NCI-H748 (cell line): ENCODE measurements around the gene AARSD1.
"Not testable (repeated sequence)": the region's sequence is repeated elsewhere in the genome, so short reads cannot be mapped to it uniquely, and the experiment has no call there.

Experiments used
- DNase-seq: peaks from one replicate; lab custom pipeline; 2025; ENCODE audit not compliant: unreplicated experiment; lab: John Stamatoyannopoulos, UW

AARSD1 gene

DNA sequence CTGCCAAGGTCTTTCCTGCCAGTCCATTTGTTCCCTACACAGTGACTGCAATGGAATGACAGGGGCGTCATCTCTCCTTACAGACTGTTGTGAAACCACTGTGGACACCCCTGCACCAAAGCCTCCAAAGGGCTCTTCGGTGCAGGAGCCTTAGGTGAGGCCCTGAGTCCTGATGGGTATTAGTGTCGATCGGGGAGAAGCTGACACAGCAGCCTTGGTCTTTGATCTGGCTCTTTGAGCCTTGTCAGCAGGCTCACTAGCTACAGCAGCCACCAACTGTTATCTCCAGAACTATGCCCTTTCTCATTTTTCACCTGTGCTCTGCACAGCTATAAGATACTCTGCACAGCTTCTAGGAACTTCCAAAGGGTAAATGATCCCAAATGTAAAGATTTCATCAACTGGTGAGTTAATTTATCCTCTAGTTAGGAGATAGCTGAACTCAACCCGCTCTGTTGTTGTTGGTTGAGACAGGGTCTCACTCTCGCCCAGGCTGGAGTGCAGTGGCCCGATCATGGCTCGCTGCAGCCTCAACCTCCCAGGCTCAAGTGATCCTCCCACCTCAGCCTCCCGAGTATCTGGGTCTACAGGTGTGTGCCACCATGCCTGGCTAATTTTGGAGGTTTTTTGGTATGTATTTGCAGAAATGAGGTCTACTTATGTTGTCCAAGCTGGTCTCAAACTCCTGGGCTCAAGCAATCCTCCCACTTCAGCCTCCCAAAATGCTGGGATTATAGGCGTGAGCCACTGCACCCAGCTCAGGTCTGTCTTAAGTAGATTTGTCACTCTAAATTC lies 44.0 kb downstream of the AARSD1 start:
- DNase-seq, result no peak

DNA sequence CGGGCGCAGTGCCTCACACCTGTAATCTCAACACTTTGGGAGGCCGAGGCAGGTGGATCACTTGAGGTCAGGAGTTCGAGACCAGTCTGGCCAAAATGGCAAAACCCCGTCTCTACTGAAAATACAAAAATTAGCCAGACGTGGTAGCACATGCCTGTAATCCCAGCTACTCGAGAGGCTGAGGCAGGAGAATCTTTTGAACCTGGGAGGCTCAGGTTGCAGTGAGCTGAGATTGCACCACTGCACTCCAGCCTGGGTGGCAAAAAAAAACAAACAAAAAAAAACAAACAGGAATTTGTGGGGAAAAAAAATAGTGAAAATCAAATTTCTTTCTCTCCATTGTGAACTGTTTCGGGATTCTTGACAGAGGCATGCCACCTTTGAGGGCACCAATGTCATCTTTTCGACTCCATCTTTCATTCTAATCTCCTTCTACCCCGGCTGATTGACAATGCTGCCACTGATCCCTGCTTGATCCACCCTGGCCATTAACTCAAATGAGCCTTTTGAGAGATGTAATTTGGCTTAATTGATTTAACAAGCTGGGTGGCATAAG lies 44.7 kb downstream of the AARSD1 start:
- DNase-seq, result peak; percentile 73

DNA sequence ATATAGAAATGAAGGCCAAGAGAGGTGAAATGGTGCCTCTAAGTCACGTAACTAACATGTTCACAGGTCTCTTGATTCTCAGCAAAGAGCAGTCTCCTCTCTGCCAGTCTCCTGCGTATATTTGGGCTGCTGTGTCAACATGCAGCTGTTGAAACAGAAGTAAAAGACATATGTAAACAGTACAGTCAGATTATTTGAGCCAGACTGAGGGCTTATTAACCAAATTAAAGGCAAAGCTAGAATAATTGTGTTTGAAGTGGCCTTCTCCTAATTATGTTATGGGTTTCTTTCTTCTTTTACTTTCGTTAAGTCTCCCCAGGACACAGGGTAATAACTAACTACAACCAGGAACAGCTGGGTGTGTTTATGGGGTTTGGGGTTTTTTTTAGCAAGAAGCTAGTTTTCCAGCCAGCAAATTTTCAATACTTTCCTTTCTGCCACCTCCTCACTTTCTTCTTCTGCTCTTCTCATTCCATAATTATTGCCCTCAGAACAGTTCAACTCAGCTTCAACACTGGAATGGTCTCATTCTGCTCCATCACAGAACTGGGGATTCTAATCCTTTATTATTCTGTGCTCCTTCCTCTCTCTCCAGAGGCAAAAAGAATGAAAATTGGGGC lies 45.2 kb downstream of the AARSD1 start:
- peak; percentile 96 for DNase-seq

DNA sequence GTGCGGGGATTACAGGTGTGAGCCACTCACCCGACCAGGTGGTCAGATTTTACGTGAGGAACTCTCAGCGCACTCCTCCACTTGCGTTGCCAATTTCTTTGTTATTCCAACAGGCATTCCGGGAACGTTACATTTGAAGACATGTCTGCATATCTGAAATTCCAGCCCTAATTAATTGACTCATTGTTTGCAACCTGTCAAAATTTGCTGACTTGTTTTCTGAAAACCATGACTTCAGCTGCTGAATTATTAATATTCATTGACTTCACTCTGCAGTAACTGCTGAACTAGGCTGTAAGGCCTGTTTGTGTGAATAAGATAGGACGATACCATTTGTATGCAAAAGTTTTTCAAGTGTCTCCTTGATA lies 47.0 kb downstream of the AARSD1 start:
- DNase-seq, result no peak

DNA sequence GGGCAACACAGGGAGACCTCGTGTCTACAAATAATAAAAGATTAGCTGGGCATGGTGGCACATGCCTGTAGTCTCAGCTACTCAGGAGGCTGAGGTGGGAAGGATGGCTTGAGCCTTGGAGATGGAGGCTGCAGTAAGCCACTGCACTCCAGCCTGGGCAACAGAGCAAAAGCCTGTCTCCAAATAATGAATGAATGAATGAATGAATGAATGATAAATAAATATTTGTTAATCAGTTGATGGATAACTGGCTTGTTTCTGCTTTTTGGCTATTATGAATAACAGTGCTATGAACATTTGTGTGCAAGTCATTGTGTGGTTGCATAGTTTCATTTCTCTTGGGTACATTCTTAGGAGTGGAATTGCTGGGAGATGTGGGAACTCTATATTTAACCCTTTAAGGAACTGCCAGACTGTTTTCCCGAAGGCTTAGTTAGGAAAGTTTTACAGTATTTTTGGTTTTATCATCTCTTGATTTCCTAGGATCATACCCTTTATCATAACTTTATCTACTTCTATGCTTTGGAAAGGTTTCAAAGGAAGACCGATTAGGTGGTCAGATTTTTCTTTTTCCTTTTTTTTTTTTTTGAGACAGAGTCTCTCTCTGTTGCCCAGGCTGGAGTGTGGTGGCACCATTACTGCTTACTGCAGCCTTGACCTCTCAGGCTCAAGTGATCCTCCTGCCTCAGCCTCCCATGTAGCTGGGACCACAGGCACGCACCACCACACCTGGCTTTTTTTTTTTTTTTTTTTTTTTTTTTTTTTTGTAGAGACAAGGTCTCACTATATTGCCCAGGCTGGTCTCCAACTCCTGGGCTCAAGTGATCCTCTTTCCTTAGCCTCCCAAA lies 47.6 kb downstream of the AARSD1 start:
- not testable (repeated sequence) for DNase-seq

DNA sequence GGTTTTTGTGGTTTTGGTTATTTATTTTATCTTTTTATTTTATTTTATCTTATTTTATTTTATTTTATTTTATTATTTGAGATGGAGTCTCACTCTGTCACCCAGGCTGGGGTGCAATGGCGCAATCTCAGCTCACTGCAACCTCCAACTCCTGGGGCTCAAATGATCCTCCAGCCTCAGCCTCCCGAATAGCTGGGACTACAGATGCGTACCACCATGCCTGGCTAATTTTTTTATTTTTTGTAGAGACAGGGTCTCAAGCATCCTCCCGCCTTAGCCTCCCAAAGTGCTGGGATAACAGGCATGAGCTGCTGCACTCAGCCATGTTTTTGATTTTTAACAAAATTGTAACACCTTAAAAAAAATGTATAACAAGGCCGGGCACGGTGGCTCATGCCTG lies 49.0 kb downstream of the AARSD1 start:
- DNase-seq, result not testable (repeated sequence)

DNA sequence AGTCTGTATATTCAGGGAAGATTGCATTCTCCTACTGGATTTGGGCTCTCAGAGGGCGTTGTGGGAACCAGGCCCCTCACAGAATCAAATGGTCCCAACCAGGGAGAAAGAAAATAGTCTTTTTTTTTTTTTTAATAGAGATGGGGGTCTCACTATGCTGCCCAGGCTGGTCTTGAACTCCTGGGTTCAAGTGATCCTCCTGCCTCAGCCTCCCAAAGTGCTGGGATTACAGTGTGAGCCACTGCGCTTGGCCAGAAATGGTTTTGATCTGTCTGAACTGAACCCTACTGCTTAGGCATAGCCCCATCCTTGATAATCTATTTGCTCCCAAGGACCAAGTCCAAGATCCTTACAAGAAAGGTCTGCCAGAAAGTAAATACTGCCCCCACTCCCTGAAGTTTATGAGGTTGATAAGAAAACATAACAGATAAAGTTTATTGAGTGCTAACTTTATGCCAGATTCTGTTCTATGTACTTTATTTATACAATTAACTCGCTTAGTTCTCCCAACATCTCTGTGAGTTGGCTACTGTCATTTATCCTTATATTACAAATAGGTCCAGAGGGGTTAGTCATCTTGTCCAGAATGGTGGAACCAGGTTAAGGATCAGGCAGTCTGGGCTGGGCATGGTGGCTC lies 50.2 kb downstream of the AARSD1 start:
- no peak for DNase-seq

DNA sequence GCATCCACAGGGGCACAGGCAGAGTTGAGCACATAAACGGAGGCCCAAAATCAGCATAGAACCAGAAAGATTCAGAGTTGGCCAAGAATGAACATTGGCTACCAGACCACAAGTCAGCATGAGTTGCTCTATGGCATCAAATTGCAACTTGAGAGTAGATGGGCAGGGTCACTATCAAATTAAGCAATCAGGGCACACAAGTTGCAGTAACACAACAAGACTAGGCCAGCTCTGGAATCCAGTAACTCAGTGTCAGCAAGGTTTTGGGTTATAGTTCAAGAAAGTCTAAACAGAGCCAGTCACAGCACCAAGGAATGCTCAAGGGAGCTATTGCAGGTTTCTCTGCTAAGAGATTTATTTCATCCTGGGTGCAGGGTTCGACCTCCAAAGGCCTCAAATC lies 50.7 kb downstream of the AARSD1 start:
- DNase-seq, result no peak

DNA sequence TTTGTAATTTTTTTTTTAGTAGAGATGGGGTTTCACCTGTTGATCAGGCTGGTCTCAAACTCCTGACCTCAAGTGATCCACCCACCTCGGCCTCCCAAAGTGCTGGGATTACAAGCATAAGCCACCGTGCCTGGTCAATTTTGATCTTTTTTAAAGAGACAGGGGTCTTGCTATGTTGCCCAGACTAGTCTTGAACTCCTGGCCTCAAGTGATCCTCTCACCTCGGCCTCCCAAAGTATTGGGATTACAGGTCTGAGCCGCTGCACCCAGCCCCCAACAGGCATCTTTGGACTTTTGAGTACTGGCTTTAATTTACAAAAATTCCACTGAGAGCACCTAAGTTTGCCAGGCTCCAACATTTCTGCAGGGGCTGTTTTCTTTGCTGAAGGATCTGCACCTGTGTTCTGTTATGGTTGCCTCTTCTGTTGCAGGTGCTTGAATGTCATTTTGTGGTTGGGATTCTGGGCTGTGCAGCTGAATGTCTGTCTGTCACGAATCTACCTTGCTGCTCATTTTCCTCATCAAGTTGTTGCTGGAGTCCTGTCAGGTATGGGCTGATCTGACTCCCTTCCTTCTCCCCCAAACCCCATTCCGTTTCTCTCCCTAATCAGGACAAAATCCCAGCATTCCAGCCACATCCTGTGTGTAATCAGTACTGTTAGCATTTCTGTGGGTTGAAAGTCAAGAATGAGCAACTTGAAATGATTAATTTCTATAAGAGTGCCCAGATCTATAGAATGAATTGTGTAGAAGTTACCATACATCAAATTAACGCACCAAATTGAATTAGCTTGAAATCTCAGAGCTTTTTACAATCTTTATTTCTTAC lies 55.2 kb downstream of the AARSD1 start:
- no peak for DNase-seq

DNA sequence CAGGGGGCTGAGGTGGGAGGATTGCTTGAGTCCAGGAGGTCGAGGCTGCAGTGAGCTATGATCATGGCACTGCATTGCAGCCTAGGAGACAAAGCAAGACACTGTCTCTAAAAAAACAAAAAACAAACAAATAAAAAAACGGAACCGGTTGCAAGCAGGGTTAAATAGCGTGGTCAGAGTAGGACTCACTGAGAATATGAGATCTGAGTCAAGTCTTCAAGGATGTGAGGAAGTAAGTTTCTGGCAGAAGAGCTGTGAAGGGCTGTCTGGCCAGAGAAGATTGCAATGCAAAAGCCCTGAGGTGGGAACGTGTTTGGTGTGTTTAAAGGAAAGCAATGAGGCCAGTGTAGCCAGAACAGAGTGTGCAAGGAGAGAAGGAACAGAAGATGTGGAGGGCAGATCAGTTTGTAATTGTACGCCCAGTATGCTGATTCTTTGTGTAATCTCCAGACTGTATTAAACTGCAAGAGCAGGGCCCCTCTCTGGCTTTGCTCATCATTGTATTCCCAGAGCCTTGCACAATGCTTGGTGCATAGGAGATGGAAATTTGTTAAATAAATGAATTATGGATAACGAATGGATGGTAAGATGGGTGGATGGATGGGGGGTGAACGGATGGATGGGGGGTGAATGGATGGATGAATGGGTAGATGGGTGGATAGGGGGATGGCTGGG lies 57.3 kb downstream of the AARSD1 start:
- no peak for DNase-seq

DNA sequence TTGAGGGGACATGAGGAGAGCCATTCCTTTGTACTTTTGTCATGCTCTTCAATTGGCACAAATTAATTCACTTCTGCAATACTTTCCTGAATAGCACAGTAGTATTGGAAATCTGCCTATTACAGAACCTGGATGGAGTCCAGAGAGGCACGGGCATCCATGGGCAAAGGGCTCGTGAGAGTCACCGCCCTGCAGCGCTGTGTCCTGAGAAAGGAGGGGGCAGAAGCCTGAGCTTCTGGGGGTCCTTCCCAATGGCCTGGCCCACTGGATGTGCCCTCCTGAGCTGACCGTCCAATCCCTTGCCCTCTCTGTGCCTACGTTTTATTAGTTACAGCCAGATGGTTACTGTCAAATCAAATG lies 60.2 kb downstream of the AARSD1 start:
- no peak for DNase-seq

DNA sequence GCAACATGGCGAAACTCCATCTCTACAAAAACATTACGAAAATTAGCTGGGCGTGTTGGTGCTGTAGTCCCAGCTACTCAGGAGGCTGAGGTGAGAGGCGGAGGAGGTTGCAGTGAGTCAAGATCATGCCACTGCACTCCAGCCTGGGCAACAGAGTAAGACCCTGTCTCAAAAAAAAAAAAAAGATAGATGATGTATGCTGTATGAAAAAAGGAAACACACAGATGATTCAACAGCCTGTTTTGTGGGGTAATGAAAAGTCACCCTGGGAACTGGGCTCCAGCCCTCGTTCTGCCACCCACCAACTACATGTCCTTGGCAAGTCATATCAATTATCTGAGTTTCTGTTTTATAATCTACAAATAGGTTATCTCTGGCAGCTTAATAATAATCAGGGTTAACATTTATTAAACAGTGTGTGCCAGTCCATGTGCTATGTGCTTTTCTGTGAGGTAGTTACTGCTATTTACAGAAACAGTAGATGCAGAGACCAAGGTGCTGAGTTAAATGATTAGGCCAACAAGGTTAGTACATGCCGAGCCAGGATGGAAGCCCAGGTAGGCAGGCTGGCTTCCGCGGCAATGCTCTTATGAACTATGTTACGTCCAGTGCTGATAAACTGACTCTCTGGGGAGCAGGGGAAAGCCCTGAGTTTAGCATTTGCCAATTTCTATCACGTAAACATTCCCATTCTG lies 62.6 kb downstream of the AARSD1 start:
- DNase-seq, result no peak
